C4-2B (cell line): ENCODE data around the gene CARM1.

Experiments used
- H3K27ac ChIP-seq: fragments of 450-650 bp; 2 replicates; pipeline ENCODE4 v1.5.1; 2017
- ZFX ChIP-seq: fragments of 450-650 bp; IDR thresholded peaks from 2 replicates; pipeline ENCODE4 v1.6.1; 2017
- TF ChIP-seq, protein P1 (sequence below): fragments of 450-650 bp; conservative IDR thresholded peaks from 2 replicates; pipeline ENCODE4 v1.5.1; 2017; ENCODE audit warnings: mild to moderate bottlenecking

CARM1 gene

DNA sequence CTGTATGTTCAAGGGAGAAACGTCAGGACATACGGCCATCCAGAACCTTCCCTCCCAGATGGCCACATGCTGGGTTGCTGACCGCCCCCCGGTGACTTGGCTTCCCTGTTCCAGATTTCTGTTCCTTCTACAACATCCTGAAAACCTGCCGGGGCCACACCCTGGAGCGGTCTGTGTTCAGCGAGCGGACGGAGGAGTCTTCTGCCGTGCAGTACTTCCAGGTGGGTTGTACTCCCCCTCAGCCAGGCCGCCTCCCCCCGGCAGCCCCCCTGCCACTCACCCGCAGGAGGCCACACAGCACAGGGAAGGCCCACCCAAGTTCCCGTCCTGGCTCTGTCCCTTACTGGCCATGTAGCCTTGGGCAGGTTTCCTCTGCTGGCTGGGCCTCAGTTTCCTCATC lies 36.6 kb downstream of the CARM1 start:
- no peak overlapping the region for H3K27ac ChIP-seq
- no peak for TF ChIP-seq ZFX
- TF ChIP-seq, protein P1, sequence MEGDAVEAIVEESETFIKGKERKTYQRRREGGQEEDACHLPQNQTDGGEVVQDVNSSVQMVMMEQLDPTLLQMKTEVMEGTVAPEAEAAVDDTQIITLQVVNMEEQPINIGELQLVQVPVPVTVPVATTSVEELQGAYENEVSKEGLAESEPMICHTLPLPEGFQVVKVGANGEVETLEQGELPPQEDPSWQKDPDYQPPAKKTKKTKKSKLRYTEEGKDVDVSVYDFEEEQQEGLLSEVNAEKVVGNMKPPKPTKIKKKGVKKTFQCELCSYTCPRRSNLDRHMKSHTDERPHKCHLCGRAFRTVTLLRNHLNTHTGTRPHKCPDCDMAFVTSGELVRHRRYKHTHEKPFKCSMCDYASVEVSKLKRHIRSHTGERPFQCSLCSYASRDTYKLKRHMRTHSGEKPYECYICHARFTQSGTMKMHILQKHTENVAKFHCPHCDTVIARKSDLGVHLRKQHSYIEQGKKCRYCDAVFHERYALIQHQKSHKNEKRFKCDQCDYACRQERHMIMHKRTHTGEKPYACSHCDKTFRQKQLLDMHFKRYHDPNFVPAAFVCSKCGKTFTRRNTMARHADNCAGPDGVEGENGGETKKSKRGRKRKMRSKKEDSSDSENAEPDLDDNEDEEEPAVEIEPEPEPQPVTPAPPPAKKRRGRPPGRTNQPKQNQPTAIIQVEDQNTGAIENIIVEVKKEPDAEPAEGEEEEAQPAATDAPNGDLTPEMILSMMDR = no peak

DNA sequence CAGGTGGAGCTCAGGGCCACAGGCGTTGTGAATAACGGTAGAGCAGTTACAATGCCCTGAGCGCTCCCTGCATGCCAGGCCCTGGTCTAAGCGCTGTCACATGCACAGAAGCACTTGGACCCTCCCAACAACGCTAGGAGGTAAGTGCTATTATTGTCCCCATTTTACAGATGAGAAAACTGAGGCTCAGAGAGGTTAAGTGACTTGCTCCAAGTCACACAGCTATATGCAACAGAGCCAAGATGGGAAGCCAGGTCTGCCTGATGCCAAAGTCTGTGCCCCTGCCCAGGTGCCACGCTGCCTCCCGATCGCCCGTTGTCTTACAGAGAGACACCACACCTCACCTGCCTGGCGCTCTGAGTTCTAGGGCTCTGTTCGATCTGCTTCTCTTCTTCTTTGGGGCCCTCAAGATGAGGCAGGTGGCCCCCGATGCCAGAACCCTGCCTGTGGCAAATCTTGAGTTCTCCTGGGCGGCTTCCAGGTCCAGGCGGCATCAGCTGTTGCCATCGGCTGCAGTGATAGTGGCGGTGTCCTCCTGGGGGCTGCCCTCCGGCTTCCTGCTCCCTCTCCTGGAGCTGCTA lies 37.1 kb downstream of the CARM1 start:
- TF ChIP-seq ZFX = no peak
- TF ChIP-seq, protein P1 = no peak
- no peak overlapping the region for H3K27ac ChIP-seq

DNA sequence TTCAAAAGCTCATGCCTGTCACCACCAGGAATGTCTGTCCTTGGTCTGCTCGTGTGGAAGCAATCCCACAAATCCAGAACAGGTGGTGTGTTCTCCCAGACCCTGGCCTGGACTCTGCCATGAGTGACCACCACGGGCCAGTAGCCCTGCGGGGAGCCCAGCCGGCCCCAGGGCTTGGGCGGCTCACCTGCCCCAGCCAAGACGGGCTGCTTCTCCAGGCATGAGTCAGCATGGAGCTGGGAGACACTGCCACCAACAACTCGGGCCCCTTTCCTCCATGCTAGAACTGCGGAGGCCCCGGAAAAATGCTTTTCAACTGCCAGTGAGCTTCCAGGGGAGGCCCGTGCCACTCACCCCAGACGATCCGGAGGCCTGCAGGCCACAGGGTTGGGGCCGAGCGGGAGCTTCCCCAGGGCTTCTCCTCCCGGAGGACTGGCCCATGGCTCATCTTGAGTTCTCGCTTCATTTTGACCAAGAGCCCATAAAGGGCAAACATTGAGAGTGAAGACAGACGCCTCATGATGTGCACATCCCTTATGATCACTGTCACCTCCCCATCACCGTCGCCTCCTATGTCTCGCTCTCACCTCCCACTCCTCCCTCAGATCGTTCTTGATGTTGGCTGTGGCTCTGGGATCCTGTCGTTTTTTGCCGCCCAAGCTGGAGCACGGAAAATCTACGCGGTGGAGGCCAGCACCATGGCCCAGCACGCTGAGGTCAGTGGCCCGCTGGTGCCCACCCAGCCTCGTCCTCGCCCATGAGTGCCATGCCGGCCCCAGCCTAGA lies 40.4 kb downstream of the CARM1 start:
- no peak overlapping the region for H3K27ac ChIP-seq
- TF ChIP-seq, protein P1 = no peak
- TF ChIP-seq ZFX = no peak

GRCh38 chr19:10912619-10913018 lies 41.3 kb downstream of the CARM1 start:
- H3K27ac ChIP-seq = no peak overlapping the region

GRCh38 chr19:10913716-10914340 lies 42.5 kb downstream of the CARM1 start:
- TF ChIP-seq, protein P1 = no peak
- no peak for TF ChIP-seq ZFX
- no peak overlapping the region for H3K27ac ChIP-seq

More at GRCh38 chr19:10912619-10913018, 41.3 kb downstream of the CARM1 start:
- TF ChIP-seq, protein P1 = no peak
- no peak for TF ChIP-seq ZFX

- H3K27ac ChIP-seq = no peak overlapping the region
- no peak for TF ChIP-seq ZFX
- TF ChIP-seq, protein P1 = no peak
Observed at GRCh38 chr19:10915130-10916091, 44.1 kb downstream of the CARM1 start.
